GM23248 (cell line): Measurements from ENCODE around the gene LOXL1. TPM values are rescaled to one million over a fixed set of nuclear protein-coding genes. Genes with fewer than 3 reads are reported as not detected.
A peak's percentile ranks its signal among the peaks of the same experiment; 100 is the strongest.

Experiments used
- DNase-seq: peaks from one replicate; pipeline ENCODE4 v3.0.0-alpha.2; 2015
- H2AFZ ChIP-seq: fragments of 200-600 bp; sonication (generic); 2 replicates; pipeline ENCODE4 v1.6.1; 2016; ENCODE audit warnings: antibody characterized with exemption
- H3F3A ChIP-seq: fragments of 200-600 bp; sonication (generic); 2 replicates; pipeline ENCODE4 v1.6.1; 2016; ENCODE audit warnings: mild to moderate bottlenecking, antibody characterized with exemption, mixed run types; ENCODE audit not compliant: insufficient read depth
- H3K27ac ChIP-seq: fragments of 200-600 bp; sonication (generic); 2 replicates; pipeline ENCODE4 v1.5.1; 2016; ENCODE audit warnings: mild to moderate bottlenecking
- H3K27me3 ChIP-seq: fragments of 200-600 bp; sonication (generic); replicated peaks from 2 replicates; pipeline ENCODE4 v1.6.1; 2016; ENCODE audit warnings: mild to moderate bottlenecking; ENCODE audit not compliant: insufficient read depth
- H3K36me3 ChIP-seq: fragments of 200-600 bp; sonication (generic); 2 replicates; pipeline ENCODE4 v1.6.1; 2016; ENCODE audit warnings: low read depth, mild to moderate bottlenecking
- H3K4me1 ChIP-seq: fragments of 200-600 bp; sonication (generic); 2 replicates; pipeline ENCODE4 v1.6.1; 2016; ENCODE audit warnings: mild to moderate bottlenecking; ENCODE audit not compliant: insufficient read depth
- H3K4me2 ChIP-seq: fragments of 200-600 bp; sonication (generic); one replicate; pipeline ENCODE4 v1.6.1; 2016; ENCODE audit warnings: mild to moderate bottlenecking; ENCODE audit not compliant: unreplicated experiment
- H3K4me3 ChIP-seq: fragments of 200-600 bp; sonication (generic); 2 replicates; pipeline ENCODE4 v1.5.1; 2016; ENCODE audit warnings: mild to moderate bottlenecking
- H3K79me2 ChIP-seq: fragments of 200-600 bp; sonication (generic); 2 replicates; pipeline ENCODE4 v1.6.1; 2016; ENCODE audit warnings: mild to moderate bottlenecking; ENCODE audit not compliant: insufficient read depth
- H3K9ac ChIP-seq: fragments of 200-600 bp; sonication (generic); 2 replicates; pipeline ENCODE4 v1.6.1; 2016; ENCODE audit warnings: mild to moderate bottlenecking
- H3K9me2 ChIP-seq: fragments of 200-600 bp; sonication (generic); 2 replicates; pipeline ENCODE4 v1.6.1; 2016; ENCODE audit warnings: mixed run types, mild to moderate bottlenecking, moderate library complexity; ENCODE audit not compliant: insufficient read depth
- H3K9me3 ChIP-seq: fragments of 200-600 bp; sonication (generic); one replicate; pipeline ENCODE4 v1.6.1; 2017; ENCODE audit warnings: low read depth
- H4K20me1 ChIP-seq: fragments of 200-600 bp; sonication (generic); 2 replicates; pipeline ENCODE4 v1.6.0; 2016; ENCODE audit not compliant: insufficient read depth
- EZH2 ChIP-seq: fragments of 200-600 bp; sonication (generic); IDR thresholded peaks from 2 replicates; pipeline ENCODE4 v1.6.1; 2018; ENCODE audit warnings: antibody characterized with exemption, mild to moderate bottlenecking; ENCODE audit not compliant: insufficient read depth, poor library complexity, severe bottlenecking
- EZH2phosphoT487 ChIP-seq: fragments of 200-600 bp; sonication (generic); IDR thresholded peaks from 2 replicates; pipeline ENCODE4 v1.6.1; 2018; ENCODE audit warnings: antibody characterized with exemption, moderate library complexity, mild to moderate bottlenecking, low read depth; ENCODE audit not compliant: insufficient read depth
- WGBS, 2 experiments: methylation state at CpG; one replicate each; pipeline ENCODE4 v1.1.6; 2015 to 2017; ENCODE audit warnings: low lambda C conversion rate in 2 of 2, low coverage in 1 of 2; ENCODE audit errors: missing lambda C conversion rate in 2 of 2; 5-methylcytosine and 5-hydroxymethylcytosine counted together
- in situ Hi-C: fragments of 300-500 bp; cut with MboI; formaldehyde crosslinking; loops from 2 replicates; pipeline ENCODE4 v1.15.0; 2020
- polyA plus RNA-seq: library from polyadenylated mRNA; unstranded; fragments of >200 nt; fragmentation: Nextera tagmentation; extraction: Ambion mirVana; gene quantifications from 2 replicates; pipeline ENCODE4 v1.2.1, GENCODE V29; 2016
- total RNA-seq: library from RNA; depleted of rRNA; stranded (reverse); fragments of >200 nt; shearing (Covaris generic); gene quantifications from 2 replicates; pipeline ENCODE4 v1.2.3, GENCODE V29; 2014

LOXL1 gene
- total and polyA plus RNA-seq, 2 experiments from 2014 or later: 401 to 540 TPM

DNA sequence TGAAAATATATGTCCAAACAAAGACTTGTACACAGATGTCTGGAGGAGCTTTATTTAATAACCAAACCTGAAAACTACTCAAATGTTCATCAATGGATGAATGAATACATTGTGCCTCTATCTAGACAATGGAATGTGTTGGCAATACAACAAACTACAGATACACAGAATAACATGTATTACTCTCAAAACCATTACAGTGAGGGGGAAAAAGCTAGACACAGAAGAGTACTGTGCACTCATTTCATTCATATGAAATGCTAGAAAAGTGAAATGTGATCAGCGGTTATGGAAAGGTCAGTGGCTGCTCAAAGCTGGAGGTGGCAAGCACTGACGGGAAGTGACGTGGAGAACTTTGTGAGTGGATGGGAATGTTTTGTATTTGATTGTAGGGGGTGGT lies 52.6 kb downstream of the LOXL1 start:
- Histone ChIP-seq H3K36me3 (no peaks in the 10 kb centered on the region), H3K4me2 (no peak overlapping the region), H3K9ac (no peak overlapping the region), H3F3A (peaks cover 12% of the 10 kb centered on the region), H3K4me1 (peaks cover 30% of the 10 kb centered on the region), H3K9me3 (no peaks in the 10 kb centered on the region), H3K27ac (no peak overlapping the region), H3K27me3 (no peaks in the 10 kb centered on the region), H3K79me2 (no peaks in the 10 kb centered on the region), H3K9me2 (no peaks in the 10 kb centered on the region), H2AFZ (no peak overlapping the region), H4K20me1 (no peaks in the 10 kb centered on the region), H3K4me3 (no peak overlapping the region)
- 88% methylated on average over 3 of the region's 3 CpGs for WGBS, 2 experiments
- no peak for DNase-seq
- in situ Hi-C loops: loop anchor here (10.0 kb wide), 1 partner anchor 326 kb away; no protein-coding TSS in a partner anchor
- no peak for TF ChIP-seq EZH2
- TF ChIP-seq EZH2phosphoT487: no peak

DNA sequence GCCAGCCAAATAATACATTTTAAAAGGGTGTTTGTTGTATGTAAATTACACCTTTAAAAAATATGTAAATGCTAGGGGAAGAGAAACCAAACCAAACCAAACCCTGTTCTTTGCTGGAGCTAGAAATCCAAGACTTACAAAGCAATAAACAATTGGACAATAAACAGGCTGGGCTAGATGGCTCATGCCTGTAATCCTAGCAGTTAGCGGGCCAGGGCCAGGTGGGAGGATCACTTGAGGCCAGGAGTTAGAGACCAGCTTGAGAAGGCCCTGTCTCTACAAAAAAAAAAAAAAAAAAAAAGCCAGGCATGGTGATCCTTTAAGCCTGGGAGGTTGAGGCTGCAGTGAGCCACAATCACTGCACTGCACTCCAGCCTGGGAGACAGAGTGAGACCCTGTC lies 53.4 kb downstream of the LOXL1 start:
- Histone ChIP-seq H3K4me3 (no peak overlapping the region), H3K27me3 (no peaks in the 10 kb centered on the region)
- in situ Hi-C loops: loop anchor here (10.0 kb wide), 1 partner anchor 325 kb away; no protein-coding TSS in a partner anchor

GRCh38 chr15:73981761-73982221 lies 55.5 kb downstream of the LOXL1 start:
- in situ Hi-C loops: no loop called here
- no peak for TF ChIP-seq EZH2
- TF ChIP-seq EZH2phosphoT487: no peak
- no peaks in the 10 kb centered on the region for H3K27me3 ChIP-seq
- H3K9me3 ChIP-seq: no peaks in the 10 kb centered on the region
- H3K36me3 ChIP-seq: no peaks in the 10 kb centered on the region
- H3K4me3 ChIP-seq: peak overlapping the region; percentile 33; the same call in 1 of the 2 replicates
- H3K9ac ChIP-seq: peak overlapping the region; percentile 74
- H4K20me1 ChIP-seq: no peaks in the 10 kb centered on the region
- peak overlapping the region; percentile 82 for H2AFZ ChIP-seq
- peaks cover 12% of the 10 kb centered on the region for H3F3A ChIP-seq
- peaks cover 37% of the 10 kb centered on the region for H3K4me1 ChIP-seq
- H3K4me2 ChIP-seq: peak overlapping the region; percentile 69
- H3K9me2 ChIP-seq: no peaks in the 10 kb centered on the region
- peak overlapping the region; percentile 92 for H3K27ac ChIP-seq
- no peaks in the 10 kb centered on the region for H3K79me2 ChIP-seq
- 3 to 9% methylated on average over 5 of the region's 5 CpGs for WGBS, 2 experiments
- DNase-seq: peak; percentile 61

More for the DNA sequence above, 53.4 kb downstream of the LOXL1 start:
- Histone ChIP-seq H4K20me1 (no peaks in the 10 kb centered on the region), H3K79me2 (no peaks in the 10 kb centered on the region), H3K27ac (no peak overlapping the region), H3K9me2 (no peaks in the 10 kb centered on the region), H2AFZ (no peak overlapping the region), H3K9me3 (no peaks in the 10 kb centered on the region), H3F3A (peaks cover 12% of the 10 kb centered on the region), H3K36me3 (no peaks in the 10 kb centered on the region), H3K4me1 (peaks cover 37% of the 10 kb centered on the region), H3K4me2 (no peak overlapping the region), H3K9ac (no peak overlapping the region)
- DNase-seq: no peak
- no peak for TF ChIP-seq EZH2
- 81 to 87% methylated on average over 1 of the region's 1 CpG for WGBS, 2 experiments

- Histone ChIP-seq H3K4me1 (peaks cover 37% of the 10 kb centered on the region), H3F3A (peaks cover 12% of the 10 kb centered on the region), H3K4me2 (peak overlapping the region; percentile 69), H3K36me3 (no peaks in the 10 kb centered on the region), H2AFZ (peak overlapping the region; percentile 82), H3K4me3 (peak overlapping the region; percentile 33; the same call in 1 of the 2 replicates), H3K27me3 (no peaks in the 10 kb centered on the region), H3K9me3 (no peaks in the 10 kb centered on the region), H3K27ac (peak overlapping the region; percentile 92), H3K79me2 (no peaks in the 10 kb centered on the region), H3K9ac (peak overlapping the region; percentile 74), H3K9me2 (no peaks in the 10 kb centered on the region), H4K20me1 (no peaks in the 10 kb centered on the region)
- in situ Hi-C loops: no loop called here
- TF ChIP-seq EZH2phosphoT487 (no peak), EZH2 (no peak)
- peak; percentile 96 for DNase-seq
- WGBS, 2 experiments: 0 to 3% methylated on average over 8 of the region's 8 CpGs
These were observed 56.1 kb downstream of the LOXL1 start for GRCh38 chr15:73982222-73982962.
